HG03175 (cell line): ENCODE data around the gene ATRAID.

Experiments used
- ATAC-seq: cut with Tn5 transposase; IDR thresholded peaks from one replicate; pipeline ENCODE4 v1.9.1; 2021; ENCODE audit warnings: mild to moderate bottlenecking, moderate library complexity; ENCODE audit not compliant: unreplicated experiment

Gene ATRAID

GRCh38 chr2:27217173-27218121 lies 5.6 kb downstream of the ATRAID start, which contains the start of gene CAD:
TSS of gene CAD (plus strand) at chr2:27217369. CDS start at chr2:27217552, 183 bp downstream.
- ATAC-seq, result peak; percentile 72

- ATAC-seq, result no peak
Observed at GRCh38 chr2:27218614-27219013, 6.8 kb downstream of the ATRAID start.

GRCh38 chr2:27219091-27219490 lies 7.2 kb downstream of the ATRAID start:
- no peak for ATAC-seq

GRCh38 chr2:27220091-27220490 lies 8.2 kb downstream of the ATRAID start:
- no peak for ATAC-seq

- ATAC-seq, result no peak
Observed at GRCh38 chr2:27221166-27221565, 9.3 kb downstream of the ATRAID start.

- ATAC-seq, result no peak
Observed at GRCh38 chr2:27222407-27222806, 10.6 kb downstream of the ATRAID start.

GRCh38 chr2:27223416-27223815 lies 11.6 kb downstream of the ATRAID start:
- no peak for ATAC-seq

- ATAC-seq, result no peak
Observed at GRCh38 chr2:27225526-27225925, 13.7 kb downstream of the ATRAID start.

- no peak for ATAC-seq
Observed at GRCh38 chr2:27227501-27227900, 15.7 kb downstream of the ATRAID start.

- no peak for ATAC-seq
Observed at GRCh38 chr2:27231921-27232320, 20.1 kb downstream of the ATRAID start.

GRCh38 chr2:27233341-27233740 lies 21.5 kb downstream of the ATRAID start:
- no peak for ATAC-seq

- ATAC-seq, result no peak
Observed at GRCh38 chr2:27236136-27236535, 24.3 kb downstream of the ATRAID start.

- ATAC-seq, result no peak
Observed at GRCh38 chr2:27236626-27237025, 24.8 kb downstream of the ATRAID start.

- no peak for ATAC-seq
Observed at GRCh38 chr2:27237341-27237945, 25.6 kb downstream of the ATRAID start.

- no peak for ATAC-seq
Observed at GRCh38 chr2:27238976-27239375, 27.1 kb downstream of the ATRAID start.

- no peak for ATAC-seq
Observed at GRCh38 chr2:27240406-27240805, 28.6 kb downstream of the ATRAID start.

- ATAC-seq, result no peak
Observed at GRCh38 chr2:27241761-27242613, 30.1 kb downstream of the ATRAID start.

GRCh38 chr2:27242614-27242951 lies 30.7 kb downstream of the ATRAID start:
- no peak for ATAC-seq

- ATAC-seq, result no peak
Observed at GRCh38 chr2:27243391-27244130, 31.7 kb downstream of the ATRAID start.

GRCh38 chr2:27245116-27245515 lies 33.3 kb downstream of the ATRAID start:
- no peak for ATAC-seq

GRCh38 chr2:27245626-27246025 lies 33.8 kb downstream of the ATRAID start:
- ATAC-seq, result no peak
